ENCODE measurements around the gene PDK2.
A peak's percentile ranks its signal among the peaks of the same experiment; 100 is the strongest.

PDK2 gene

DNA sequence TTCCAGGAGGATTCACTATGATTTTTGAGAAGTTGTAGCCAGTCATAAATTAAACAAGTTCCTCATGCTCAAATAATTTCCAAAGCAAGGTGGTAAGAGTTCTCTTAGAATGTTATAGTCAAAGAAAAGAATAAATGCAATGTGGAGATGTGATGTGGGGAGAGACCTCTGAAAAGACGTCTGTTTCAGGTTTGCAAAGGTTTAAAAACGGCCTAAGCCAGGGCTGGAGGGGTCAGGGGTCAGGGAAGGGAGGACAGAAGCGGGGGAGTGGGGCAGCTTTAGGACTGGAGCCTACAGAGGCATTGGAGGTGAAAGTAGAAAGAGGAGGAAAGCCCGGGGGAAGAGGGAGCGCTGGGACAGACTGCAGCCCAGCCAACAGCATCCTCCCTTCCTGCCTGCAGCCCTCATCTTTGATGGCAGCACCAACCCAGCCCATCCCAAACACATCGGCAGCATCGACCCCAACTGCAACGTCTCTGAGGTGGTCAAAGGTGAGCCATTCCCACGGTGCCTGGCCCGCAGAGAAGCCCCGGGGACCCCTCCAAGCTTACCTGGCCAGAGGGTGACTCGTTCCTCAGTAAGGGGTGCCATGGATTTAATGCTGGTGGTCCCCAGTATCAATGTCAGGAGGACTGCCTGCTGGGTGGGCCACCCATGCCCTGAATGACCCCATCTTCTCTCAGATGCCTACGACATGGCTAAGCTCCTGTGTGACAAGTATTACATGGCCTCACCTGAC, 11.4 kb downstream of the PDK2 start:
- DNase-seq = no peak
- TF ChIP-seq POLR2A (IDR thresholded peaks at IDR 0.05; ENCODE audit: low read length) (no peak), GATA1 (IDR thresholded peaks at IDR 0.05; ENCODE audit: low read depth, low read length) (no peak)

DNA sequence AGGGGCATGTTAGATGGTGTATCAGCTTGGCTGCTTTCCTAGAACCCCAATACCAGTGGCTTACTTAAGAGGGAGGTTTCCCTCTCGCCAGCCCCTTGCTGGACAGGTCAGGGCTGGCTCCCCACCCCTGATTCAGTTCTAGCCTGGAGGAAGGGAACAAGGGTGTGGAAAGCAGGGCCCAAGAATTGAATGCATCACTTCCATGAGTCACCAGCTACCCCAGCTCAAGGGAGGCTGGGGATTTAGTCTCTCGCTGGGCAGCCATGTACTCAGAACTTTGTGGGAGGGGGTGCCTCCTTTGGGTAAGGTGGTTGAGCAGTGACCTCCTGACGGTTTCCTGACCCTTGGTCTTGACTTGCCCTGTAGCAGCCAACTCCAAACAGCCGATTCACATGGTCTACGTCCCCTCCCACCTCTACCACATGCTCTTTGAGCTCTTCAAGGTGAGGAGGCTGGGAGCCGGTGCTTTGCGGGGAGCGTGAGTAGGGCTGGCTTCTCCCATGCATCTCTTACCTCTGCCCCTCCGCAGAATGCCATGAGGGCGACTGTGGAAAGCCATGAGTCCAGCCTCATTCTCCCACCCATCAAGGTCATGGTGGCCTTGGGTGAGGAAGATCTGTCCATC, 12.8 kb downstream of the PDK2 start:
- no peak for TF ChIP-seq GATA1 (IDR thresholded peaks at IDR 0.05; ENCODE audit: low read depth, low read length)
- no peak for TF ChIP-seq POLR2A (IDR thresholded peaks at IDR 0.05; ENCODE audit: low read length)
- no peak for DNase-seq

DNA sequence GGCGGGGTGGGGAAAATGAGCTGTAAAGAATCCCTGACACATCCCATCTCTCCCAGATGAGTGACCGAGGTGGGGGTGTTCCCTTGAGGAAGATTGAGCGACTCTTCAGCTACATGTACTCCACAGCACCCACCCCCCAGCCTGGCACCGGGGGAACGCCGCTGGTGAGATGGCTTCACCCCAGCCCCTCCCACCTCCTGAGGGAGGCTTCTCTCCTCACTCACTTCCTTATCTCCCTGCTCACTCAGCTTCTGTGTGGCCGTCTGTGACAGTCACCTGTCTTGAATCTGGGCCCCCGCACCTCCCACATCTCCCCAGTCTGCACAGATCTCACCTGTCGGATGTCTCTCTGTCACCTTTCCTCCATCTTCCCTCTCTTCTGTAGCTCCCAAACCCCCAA, 13.4 kb downstream of the PDK2 start:
- TF ChIP-seq POLR2A (IDR thresholded peaks at IDR 0.05; ENCODE audit: low read length) = no peak
- no peak for TF ChIP-seq GATA1 (IDR thresholded peaks at IDR 0.05; ENCODE audit: low read depth, low read length)
- no peak for DNase-seq

DNA sequence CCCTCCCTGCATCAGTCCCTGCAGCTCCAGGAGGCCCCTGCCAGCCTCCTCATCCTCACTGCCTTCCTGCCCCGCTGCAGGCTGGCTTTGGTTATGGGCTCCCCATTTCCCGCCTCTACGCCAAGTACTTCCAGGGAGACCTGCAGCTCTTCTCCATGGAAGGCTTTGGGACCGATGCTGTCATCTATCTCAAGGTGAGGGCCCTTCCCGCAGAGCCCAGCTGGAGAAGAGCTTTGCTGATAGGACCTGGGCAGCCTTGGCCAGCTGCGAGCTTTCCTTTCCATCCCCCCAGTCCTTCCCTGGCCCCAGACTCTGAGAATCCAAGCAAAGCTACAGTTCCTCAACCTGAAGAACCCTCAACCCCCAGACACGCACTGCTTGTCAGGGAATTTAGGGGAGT, 14.1 kb downstream of the PDK2 start:
- no peak for TF ChIP-seq POLR2A (IDR thresholded peaks at IDR 0.05; ENCODE audit: low read length)
- no peak for TF ChIP-seq GATA1 (IDR thresholded peaks at IDR 0.05; ENCODE audit: low read depth, low read length)
- DNase-seq = no peak

DNA sequence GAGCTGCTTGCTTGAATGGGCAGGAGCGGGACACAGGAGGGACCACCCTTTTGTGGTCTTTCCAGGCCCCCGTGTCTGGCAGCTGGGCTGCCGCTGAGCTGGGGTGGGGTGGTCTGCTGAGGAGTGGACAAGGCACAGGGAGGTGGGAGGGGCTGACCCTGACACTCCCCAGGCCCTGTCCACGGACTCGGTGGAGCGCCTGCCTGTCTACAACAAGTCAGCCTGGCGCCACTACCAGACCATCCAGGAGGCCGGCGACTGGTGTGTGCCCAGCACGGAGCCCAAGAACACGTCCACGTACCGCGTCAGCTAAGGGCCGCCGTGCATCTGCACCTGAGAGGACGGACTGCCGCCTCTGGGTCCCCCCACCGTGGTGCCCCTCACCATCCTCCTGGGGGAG, 14.6 kb downstream of the PDK2 start:
- TF ChIP-seq POLR2A (IDR thresholded peaks at IDR 0.05; ENCODE audit: low read length) (no peak), GATA1 (IDR thresholded peaks at IDR 0.05; ENCODE audit: low read depth, low read length) (no peak)
- no peak for DNase-seq

DNA sequence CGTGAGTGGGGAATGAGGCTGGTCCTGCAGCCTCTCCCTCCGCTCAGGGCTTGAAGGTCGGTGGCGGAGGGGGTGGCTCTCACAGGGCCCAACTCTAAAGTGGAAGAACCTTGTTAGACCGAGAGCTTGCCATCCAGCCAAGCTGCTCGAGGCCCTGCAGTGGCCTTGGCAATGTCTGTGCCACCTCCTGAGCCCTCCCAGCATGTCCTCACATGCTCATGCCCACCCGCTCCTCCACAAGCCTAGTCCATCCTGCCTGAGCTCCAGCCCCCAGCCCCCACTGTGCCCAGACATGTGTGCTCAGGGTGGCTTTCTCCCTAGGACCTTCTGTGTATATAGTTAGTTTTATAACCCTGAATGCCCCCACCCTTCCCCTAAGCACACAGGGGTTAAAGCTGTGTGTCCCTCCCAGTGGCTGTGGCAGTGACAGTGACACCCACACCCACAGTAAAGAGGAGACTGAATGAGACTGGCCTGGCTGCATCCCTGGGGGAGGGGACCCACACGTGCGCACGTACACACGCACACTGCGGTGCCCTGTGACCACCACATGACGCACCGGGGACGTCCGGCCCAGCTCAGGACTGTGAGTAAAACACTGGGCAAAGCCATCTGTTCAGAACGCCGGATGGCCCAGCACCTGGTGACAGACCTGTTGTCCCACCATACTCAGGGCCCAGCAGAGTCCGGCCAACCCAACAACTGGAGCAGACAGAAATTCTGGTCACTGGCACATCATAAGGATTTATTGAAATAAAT, 15.6 kb downstream of the PDK2 start:
- TF ChIP-seq GATA1 (IDR thresholded peaks at IDR 0.05; ENCODE audit: low read depth, low read length) (no peak), POLR2A (IDR thresholded peaks at IDR 0.05; ENCODE audit: low read length) (no peak)
- DNase-seq = no peak

DNA sequence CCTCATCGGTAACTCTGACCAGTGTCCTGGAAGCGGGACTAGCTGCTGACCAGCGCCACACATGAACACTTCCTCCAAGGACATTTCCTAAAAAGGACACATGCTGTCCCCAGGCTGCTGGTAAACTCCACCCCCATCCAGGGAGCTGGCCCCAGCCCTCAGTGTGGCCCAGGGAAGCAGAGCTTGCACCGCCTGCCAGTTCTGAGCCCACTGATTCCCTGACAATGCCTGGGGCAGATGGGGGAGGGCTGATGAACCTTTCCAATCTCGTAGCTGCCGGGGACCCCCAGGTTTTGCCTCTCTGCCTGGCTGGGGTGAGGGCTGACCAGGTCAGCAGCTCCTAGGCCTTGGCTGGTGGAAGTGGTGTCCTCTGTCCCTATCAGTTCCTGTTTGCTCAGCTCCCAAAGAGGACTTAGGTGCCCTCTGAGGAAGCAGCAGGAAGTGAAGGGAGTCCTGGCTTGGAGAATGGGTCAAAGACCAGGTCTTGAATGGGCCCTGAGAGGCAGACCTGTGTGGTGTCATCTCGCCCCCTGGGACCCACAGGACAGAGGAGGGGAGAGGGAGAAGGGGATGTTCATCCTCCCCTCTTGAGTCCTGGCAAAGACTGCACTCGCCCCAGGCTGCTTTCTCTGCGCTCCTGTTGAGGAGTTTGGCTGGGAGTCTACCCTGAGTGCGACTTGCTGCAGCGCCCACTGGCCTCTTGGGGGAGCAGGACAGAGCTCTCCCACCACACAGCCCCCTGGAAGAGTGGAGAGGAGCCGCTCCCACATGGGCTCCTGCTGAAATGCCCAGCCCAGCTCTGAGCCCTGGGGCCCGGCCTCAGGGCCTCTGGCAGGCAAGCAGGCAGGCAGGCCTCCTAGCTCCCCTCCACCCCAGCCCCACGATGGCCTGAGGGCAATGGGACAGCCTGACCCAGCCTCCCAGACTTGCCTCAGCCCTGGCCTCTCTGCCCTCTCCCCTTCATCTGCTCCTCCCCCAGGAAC, 16.8 kb downstream of the PDK2 start:
- TF ChIP-seq GATA1 (IDR thresholded peaks at IDR 0.05; ENCODE audit: low read depth, low read length) (no peak), POLR2A (IDR thresholded peaks at IDR 0.05; ENCODE audit: low read length) (no peak)

DNA sequence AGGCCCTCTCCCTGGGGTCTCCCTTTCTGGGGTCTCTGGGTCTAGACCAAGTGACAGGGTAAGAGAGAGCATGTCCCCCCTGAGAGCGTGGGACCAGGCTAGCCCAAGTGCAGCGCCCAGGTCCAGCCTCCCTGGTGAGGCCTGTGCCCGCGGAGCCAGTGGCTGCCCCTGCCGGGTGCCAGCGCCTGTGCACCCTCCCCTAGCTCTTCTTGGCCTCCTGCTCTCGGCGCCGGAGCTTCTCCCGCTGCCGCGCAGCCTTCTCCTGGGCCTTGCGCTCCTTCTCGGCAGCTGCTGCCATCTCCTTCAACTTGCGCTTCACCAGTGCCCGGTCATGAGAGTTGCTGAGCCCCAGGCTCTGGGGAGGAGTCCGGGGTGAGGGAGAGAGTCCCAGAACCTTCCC, 17.5 kb downstream of the PDK2 start:
- no peak for TF ChIP-seq POLR2A (IDR thresholded peaks at IDR 0.05; ENCODE audit: low read length)
- no peak for TF ChIP-seq GATA1 (IDR thresholded peaks at IDR 0.05; ENCODE audit: low read depth, low read length)
- no peak for DNase-seq

More for the DNA sequence above, 16.8 kb downstream of the PDK2 start:
- no peak for DNase-seq

DNA sequence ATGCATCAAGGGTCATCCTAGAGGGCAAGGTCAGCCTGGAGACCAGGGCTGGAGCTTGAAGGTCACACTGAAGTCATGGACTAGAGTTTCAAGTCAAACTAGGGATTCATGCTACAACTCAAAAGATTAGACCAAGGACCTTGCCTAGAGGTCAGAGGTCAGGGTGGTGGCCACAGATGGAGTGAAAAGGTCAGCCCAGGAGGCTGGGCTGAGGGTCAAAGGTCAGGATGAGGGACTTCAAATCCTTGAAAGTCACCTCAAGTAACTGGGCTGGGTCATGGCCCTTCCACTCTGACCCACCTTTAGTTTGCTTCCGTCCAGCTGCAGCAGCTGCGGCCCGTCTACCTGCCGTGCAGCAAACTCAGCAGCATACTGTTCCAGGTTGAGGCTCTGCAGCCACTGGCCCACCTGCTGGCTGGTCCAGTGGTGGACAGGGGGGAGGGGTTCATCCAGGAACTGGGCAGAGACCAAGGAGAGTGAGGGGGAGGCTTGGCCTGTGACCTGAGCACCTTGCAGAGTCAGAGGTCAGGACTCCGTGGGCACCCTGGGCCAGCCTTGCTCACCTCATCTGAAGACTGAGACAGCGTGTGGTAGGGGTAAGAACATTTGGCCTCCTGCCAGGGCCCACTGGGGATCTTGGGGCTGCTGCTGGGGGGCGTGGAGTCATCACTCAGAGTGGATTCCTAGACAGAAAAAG, 18.6 kb downstream of the PDK2 start:
- no peak for DNase-seq
- no peak for TF ChIP-seq GATA1 (IDR thresholded peaks at IDR 0.05; ENCODE audit: low read depth, low read length)
- no peak for TF ChIP-seq POLR2A (IDR thresholded peaks at IDR 0.05; ENCODE audit: low read length)

DNA sequence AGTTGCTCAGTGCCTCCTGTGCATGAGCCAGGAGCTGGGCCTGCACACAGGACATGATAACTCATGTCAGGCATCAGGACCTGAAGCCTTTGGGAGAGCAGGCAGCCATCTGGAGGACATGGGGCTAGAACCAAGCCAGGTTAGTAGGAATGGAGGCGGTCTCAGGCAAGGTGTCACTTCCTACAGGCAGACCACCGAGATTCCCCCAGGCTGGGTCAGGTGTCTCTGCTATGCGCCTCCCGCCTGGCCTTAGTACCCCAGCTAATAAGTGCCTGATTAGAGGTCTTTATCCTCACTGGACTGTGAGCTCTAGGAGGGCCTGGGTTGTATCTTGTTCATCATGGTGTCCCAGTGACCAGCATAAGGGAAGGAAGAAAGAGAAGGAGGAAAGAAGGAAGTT, 19.2 kb downstream of the PDK2 start:
- no peak for TF ChIP-seq POLR2A (IDR thresholded peaks at IDR 0.05; ENCODE audit: low read length)
- TF ChIP-seq GATA1 (IDR thresholded peaks at IDR 0.05; ENCODE audit: low read depth, low read length) = no peak
- DNase-seq = no peak

DNA sequence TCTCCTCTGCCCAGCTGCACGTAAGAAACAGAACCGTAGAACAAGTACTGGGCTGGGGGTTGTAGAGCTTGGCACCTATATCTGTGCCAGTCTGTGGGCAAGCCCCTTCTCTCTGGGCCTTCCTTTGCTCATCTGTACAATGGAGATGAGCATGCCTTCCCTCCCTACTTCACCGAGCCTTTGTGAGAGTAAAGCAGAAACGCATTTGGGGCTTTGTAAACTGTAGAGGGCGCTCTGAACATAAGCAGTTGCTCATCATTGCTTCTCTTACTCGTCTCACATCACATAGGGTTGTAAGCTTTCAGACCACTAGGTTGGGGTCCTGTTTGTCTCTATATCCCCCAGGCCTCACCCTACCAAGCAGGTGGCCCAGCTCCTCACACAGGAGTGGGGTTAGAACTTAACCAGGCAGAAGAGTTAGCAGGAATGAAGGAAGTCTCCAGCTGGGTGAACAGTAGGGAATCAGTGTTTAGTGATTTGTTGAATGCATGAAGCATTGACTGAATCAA, 19.8 kb downstream of the PDK2 start:
- peak; percentile 51 to 56 for DNase-seq

DNA sequence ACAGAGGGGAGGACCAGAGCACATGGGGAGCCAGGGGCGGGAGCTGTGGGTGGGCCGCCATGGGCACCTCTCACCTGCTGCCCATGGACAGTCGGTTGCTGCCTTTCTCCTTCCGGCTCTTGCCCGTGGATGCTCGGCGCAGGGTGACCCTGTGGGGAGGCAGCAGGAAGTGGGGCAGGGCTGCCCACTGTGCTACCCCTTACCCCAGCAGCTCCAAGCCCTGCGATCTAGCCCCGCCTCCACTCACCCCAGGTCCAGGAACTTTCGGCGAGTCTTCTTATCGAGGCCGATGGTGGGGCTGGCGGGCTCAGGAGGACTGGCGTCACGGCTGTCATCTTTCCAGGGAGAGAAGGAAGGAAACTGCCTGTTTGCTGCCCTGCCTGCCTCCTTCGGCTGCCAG, 20.6 kb downstream of the PDK2 start:
- TF ChIP-seq POLR2A (IDR thresholded peaks at IDR 0.05; ENCODE audit: low read length) (no peak), GATA1 (IDR thresholded peaks at IDR 0.05; ENCODE audit: low read depth, low read length) (no peak)
- DNase-seq = no peak

More for the DNA sequence above, 19.8 kb downstream of the PDK2 start:
- TF ChIP-seq POLR2A (IDR thresholded peaks at IDR 0.05; ENCODE audit: low read length) (no peak), GATA1 (IDR thresholded peaks at IDR 0.05; ENCODE audit: low read depth, low read length) (no peak)

All from erythroblast (primary cell).